Amniotic epithelial cell (primary cell): ENCODE measurements around the gene SH2D3A.
"Not testable (repeated sequence)": the region's sequence is repeated elsewhere in the genome, so short reads cannot be mapped to it uniquely, and the experiment has no call there.

Source experiments
- DNase-seq: peaks from one replicate; pipeline ENCODE4 v3.0.0-alpha.2; 2010; ENCODE audit warnings: low read depth

Gene SH2D3A

DNA sequence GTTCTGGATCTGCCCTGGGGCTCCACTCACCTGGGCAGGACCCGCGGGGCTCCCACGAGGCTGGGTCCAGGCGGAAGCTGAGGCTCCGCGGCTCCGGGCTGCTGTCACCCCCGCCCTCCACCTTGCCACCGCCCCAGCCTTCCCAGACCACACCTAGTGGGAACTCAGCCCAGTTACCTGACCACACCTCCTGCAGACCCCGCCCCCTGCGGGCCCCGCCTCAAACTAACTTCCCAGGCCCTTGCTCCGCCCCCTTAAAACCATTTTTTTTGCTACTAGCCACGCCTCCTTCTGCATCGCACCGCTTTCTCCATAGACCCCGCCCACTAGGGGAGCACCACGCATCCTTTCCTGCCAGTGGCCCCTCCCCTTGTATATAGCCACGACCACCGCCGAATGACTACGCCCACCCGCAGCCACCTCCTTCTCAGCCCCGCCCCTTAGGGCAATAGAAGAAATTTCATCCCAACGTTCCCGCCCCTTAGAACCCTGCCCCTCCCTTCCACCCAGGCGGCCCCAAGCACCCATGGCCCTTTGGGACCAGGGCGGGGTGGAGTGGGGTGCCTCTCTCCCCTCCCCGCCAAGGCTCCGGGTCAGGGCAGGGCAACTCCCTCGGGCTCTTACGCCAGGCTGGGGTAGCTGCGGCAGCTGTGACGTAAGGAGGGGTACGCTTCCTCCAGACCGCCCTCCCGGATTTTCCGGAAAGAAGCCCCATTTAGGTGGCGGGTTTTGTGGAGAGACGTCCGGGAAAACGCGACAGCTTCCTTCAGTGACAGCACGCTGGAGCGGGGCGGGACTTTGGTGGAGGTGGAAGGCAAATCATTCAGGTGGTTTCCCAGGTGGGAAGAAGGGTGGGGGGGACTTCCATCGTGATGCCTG is at the start of gene SH2D3A:
Gene SH2D3A, minus strand, starts transcription at position 79 of the 879 bp plus-strand sequence. CDS start 3,687 bp downstream, outside the sequence.
- DNase-seq, result peak; percentile 13

GRCh38 chr19:6813659-6814058 is 46.4 kb upstream of the SH2D3A start:
- DNase-seq, result no peak

- DNase-seq, result no peak
These were observed 45.4 kb upstream of the SH2D3A start for GRCh38 chr19:6812612-6813011.

DNA sequence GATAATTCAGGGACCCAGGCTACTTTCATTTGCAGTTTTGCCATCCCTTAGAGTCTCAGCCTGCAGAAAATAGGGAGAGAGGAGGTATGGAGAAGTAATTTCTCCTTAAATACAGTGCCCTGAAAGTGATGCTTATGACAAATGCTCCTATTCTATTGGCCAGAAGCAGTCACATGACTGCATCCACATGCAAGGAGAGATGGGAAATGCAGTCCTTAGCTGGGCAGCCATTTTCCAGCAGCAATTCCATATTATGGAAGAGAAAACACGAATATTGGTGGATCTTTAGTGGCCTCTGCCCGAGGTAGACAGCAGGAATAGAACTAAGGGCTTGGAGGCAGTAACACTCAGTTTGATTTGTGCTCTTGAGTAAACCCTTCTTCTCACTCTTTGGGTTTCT is 44.7 kb upstream of the SH2D3A start:
- peak; percentile 24 for DNase-seq

- DNase-seq, result no peak
These were observed 44.1 kb upstream of the SH2D3A start for GRCh38 chr19:6811378-6811777.

DNA sequence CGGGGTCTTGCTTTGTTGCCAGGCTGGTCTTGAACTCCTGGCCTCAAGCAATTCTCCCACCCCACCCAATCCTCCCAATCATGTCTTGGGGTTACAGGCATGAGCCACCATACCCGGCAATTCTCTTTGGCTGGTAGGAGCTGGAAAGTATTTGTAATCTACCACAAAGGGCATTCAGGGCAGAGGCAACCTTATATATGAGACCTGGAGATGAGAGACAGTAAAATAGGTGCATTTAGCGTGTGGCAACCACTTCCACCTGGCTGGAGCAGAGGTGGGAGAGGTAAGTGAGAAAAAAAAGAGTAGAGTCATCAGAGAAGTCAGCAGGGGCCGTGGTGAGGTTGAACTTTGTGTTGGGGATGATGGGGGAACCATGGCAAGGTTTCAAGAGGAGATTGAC is 42.0 kb upstream of the SH2D3A start:
- DNase-seq, result no peak

- DNase-seq, result no peak
These were observed 41.3 kb upstream of the SH2D3A start for GRCh38 chr19:6808494-6808893.

DNA sequence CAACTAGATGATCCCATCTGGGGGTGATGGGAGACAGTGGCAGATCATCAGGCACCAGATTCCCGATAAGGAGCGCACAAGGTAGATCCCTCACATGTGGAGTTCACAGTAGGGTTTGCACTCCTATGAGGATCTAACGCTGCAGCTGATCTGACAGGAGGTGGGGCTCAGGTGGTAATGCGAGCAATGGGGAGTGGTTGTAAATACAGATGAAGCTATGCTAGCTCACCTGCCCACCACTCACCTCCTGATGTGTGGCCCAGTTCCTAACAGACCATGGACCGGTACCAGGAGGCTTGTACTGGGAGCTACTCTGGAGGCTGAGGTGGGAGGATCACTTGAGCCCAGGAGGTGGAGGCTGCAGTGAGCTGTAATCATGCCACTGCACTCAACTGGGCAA is 40.1 kb upstream of the SH2D3A start:
- no peak for DNase-seq

DNA sequence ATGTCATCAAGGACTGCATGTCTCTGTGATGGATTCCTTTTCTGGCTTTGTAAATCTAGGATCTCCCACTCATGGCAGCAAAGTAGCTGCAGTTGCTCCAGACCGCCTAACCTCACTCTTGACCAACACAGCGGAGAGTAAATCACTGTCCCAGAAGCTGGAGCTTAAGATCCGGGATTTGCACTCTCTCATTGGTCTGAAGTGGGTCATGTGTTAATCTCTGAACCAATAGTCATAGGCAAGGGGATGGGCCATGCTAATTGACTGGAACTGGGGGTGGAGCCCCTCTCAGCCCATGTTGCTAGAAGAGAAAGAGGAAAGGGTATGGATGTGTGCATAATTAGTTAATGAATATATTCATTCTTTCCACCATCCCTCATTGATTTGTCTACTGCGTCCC is 39.3 kb upstream of the SH2D3A start:
- DNase-seq, result no peak

GRCh38 chr19:6803036-6803404 is 35.8 kb upstream of the SH2D3A start:
- no peak for DNase-seq

DNA sequence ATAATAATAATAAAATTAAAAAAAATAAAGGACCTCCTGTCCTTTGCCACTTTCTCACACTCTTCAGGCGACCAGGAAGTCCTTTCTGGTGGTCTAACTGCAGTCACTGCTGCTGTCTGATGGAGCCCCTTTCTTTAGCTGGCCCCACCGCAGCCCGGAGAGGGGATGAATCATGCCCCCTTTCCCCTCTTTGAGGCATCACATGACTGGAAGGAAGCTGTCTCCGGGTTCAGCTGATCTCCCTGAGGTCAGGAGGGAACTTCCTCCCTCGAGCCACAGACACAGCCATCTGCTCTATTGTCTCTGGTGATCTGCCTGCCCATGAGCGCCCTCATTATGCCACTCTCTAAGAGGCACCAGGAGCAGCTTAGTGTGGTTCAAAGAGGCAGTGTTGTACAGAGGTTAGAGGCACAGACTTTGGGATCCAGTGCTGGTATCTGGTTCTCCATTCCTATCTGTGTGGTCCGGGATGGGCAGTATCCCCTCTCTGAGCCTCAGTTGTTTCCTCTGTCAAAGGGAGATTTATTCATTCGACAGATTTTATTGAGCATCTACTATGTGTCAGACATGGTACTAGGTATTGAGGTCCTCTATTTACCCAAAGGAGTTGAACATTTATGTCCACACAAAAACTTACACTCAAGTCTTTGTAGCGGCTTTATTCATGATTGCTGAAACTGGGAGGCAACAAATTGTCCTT is 35.3 kb upstream of the SH2D3A start:
- DNase-seq, result no peak

- no peak for DNase-seq
These were observed 34.4 kb upstream of the SH2D3A start for GRCh38 chr19:6801485-6802086.

DNA sequence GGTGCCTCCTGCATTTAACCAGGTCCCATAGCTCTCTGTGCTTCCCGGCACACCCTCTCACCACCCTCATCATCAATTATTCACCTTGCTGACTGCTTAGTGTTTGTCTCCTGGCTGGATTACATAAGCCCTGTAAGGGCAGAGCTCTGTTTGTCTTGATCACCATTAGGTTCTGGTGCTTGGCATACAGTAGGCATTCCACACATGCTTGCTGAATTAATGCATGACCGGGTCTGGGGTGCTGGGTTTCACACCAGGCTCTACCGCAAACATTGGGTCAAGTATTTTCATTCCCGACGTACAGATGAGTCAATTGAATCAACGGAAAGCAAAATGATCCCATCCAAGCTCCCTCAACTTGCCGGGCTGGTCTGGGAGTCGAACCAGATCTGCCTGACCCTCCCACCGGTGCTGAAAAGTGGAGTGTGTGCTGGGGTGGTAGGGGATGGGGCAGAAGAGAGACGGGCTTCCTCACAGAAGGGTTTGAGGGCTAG is 33.8 kb upstream of the SH2D3A start:
- DNase-seq, result peak; percentile 6

DNA sequence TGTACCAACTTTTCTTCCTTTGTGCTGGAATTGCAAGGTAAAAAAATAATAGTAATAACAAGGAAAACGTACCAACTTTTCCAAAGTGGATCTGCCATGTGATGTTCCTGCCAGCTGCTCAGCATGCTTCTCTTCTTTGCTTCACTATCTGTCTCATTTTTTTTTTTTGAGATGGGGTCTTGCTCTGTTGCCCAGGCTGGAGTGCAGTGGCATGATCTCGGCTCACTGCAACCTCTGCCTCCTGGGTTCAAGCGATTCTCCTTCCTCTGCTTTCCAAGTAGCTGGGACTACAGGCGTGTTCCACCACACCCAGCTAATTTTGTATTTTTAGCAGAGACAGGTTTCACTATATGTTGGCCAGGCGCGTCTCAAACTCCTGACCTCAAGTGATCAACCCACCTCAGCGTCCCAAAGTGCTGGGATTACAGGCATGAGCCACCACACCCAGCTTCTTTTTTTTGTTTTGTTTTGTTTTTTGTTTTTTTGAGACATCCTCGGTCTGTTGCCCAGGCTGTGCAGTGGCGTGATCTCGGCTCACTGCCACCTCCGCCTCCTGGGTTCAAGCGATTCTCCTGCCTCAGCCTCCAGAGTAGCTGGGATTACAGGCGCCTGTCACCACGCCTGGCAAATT is 33.0 kb upstream of the SH2D3A start:
- DNase-seq, result not testable (repeated sequence)

GRCh38 chr19:6797646-6798045 is 30.4 kb upstream of the SH2D3A start:
- DNase-seq, result no peak

GRCh38 chr19:6796278-6796677 is 29.0 kb upstream of the SH2D3A start:
- DNase-seq, result no peak

DNA sequence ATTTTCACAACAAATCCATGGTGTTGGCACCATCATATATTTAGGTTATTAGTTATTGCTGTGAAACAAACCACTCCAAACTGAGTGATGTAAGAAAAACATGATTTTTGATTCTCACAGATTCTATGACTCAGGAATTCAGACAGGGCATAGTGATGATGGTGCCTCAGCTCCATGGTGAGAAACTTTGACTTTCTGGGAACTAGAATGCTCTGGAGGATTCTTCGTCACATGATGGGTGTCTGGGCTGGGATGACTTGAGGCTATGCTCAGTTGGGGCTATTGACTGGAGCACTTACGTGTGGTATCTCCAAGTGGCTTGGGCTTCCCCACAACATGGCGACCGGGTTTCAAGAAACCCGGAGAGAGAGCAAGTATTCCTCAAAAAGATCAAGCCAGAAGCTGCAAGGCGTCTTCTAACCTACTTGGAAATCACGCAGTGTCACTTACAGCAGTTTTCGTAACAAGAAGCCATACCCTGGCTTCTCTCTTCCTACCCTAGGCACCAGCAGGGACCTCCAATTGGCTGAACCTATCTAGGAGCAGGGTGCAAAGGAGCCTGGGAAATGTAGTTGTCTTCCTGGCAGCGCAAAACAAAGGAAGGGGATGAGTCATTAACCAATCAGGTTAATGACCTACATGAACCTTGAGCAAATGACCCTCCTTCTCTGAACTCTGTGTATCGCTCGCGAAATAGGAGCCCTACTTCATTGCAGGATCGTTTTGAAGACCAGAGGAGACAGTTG is 27.6 kb upstream of the SH2D3A start:
- no peak for DNase-seq

DNA sequence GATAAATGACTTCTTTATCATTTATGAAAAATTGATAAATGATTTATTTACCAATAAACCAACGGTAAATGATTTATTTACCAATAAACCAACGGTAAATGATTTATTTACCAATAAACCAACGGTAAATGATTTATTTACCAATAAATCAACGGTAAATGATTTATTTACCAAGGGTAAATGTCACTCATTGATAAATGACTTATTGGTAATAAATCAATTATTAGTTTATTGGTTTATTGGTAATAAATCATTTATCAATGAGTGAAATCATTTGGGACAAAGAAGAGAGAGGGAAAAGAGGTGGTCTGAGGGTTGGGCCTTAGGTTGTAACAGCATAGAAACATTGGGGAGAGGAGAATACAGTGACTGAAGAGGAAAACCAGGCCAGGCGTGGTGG is 26.7 kb upstream of the SH2D3A start:
- no peak for DNase-seq

DNA sequence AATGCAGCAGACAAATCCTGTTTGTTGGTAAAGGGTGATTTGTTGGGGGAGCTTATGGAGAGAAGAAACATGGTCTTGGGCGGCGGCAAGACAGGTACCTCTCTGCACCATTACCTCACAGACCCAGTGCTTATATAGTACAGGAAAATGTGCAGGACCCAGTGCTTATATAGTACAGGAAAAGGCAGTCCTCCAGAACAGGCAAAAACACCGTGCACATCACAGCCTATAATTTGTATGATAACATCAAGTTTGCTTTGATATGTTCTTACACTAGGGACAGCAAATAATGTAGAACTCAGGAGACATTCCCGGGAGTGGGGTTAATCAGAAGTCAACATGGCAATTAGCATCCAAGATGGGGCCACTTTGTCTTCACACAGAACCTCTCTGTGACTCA is 26.2 kb upstream of the SH2D3A start:
- DNase-seq, result no peak

- no peak for DNase-seq
These were observed 24.0 kb upstream of the SH2D3A start for GRCh38 chr19:6791237-6791636.
